ENCODE results near the gene KREMEN2. TPM values are rescaled to one million over a fixed set of nuclear protein-coding genes. Genes with fewer than 3 reads are reported as not detected.

Gene KREMEN2
- total RNA-seq, 1 donor from 2014 or later: not detected

GRCh38 chr16:3004781-3005284 lies 40.8 kb downstream of the KREMEN2 start:
- no peak for DNase-seq (ENCODE audit: low spot score)

GRCh38 chr16:3007059-3007956 lies 43.2 kb downstream of the KREMEN2 start:
- DNase-seq (ENCODE audit: low spot score): no peak

- no peak for DNase-seq (ENCODE audit: low spot score)
These were observed 44.0 kb downstream of the KREMEN2 start for GRCh38 chr16:3007957-3008689.

- no peak for DNase-seq (ENCODE audit: low spot score)
These were observed 44.6 kb downstream of the KREMEN2 start for GRCh38 chr16:3008690-3009037.

- DNase-seq (ENCODE audit: low spot score): peak; percentile 81
These were observed 45.7 kb downstream of the KREMEN2 start for GRCh38 chr16:3009568-3010390.

- no peak for DNase-seq (ENCODE audit: low spot score)
These were observed 46.4 kb downstream of the KREMEN2 start for GRCh38 chr16:3010510-3010909.

- DNase-seq (ENCODE audit: low spot score): no peak
These were observed 48.2 kb downstream of the KREMEN2 start for GRCh38 chr16:3012246-3012645.

GRCh38 chr16:3012828-3013420 lies 48.8 kb downstream of the KREMEN2 start, which contains the start of gene CLDN9:
TSS of gene CLDN9 (plus strand) at chr16:3012923. CDS start at chr16:3013363, 440 bp downstream.
- DNase-seq (ENCODE audit: low spot score): no peak

- DNase-seq (ENCODE audit: low spot score): no peak
These were observed 49.4 kb downstream of the KREMEN2 start for GRCh38 chr16:3013491-3013951.

- no peak for DNase-seq (ENCODE audit: low spot score)
These were observed 50.1 kb downstream of the KREMEN2 start for GRCh38 chr16:3013998-3014690.

- DNase-seq (ENCODE audit: low spot score): no peak
These were observed 50.9 kb downstream of the KREMEN2 start for GRCh38 chr16:3014971-3015370.

GRCh38 chr16:3015865-3016521 lies 51.9 kb downstream of the KREMEN2 start:
- no peak for DNase-seq (ENCODE audit: low spot score)

GRCh38 chr16:3017344-3017743 lies 53.3 kb downstream of the KREMEN2 start:
- DNase-seq (ENCODE audit: low spot score): no peak

Other genes starting within 250 kb of the KREMEN2 start
- gene PRSS27, start 244.1 kb upstream of the KREMEN2 start, total RNA-seq: 3.1 TPM
- 669 TPM for gene SRRM2, start 211.6 kb upstream of the KREMEN2 start, total RNA-seq
- 274 TPM for gene ELOB, start 187.0 kb upstream of the KREMEN2 start, total RNA-seq
- not detected for gene PRSS33, start 176.7 kb upstream of the KREMEN2 start, total RNA-seq
- gene PRSS41, start 165.8 kb upstream of the KREMEN2 start, total RNA-seq: not detected
- gene PRSS21, start 147.0 kb upstream of the KREMEN2 start, total RNA-seq: 1.3 TPM
- gene ZG16B, start 134.0 kb upstream of the KREMEN2 start, total RNA-seq: 31.8 TPM
- 41.2 TPM for gene PRSS22, start 106.1 kb upstream of the KREMEN2 start, total RNA-seq
- 23.5 TPM for gene FLYWCH2, start 81.1 kb upstream of the KREMEN2 start, total RNA-seq
- 39.6 TPM for gene FLYWCH1, start 52.3 kb upstream of the KREMEN2 start, total RNA-seq
- 4.5 TPM for gene PAQR4, start 5.1 kb downstream of the KREMEN2 start, total RNA-seq
- gene PKMYT1, start 16.2 kb downstream of the KREMEN2 start, total RNA-seq: 2.2 TPM
- gene CLDN9, start 48.6 kb downstream of the KREMEN2 start, total RNA-seq: 0.42 TPM
- gene CLDN6, start 53.9 kb downstream of the KREMEN2 start, total RNA-seq: not detected
- 27.7 TPM for gene TNFRSF12A, start 56.1 kb downstream of the KREMEN2 start, total RNA-seq
- 46.3 TPM for gene HCFC1R1, start 59.7 kb downstream of the KREMEN2 start, total RNA-seq
- 29.8 TPM for gene THOC6, start 59.8 kb downstream of the KREMEN2 start, total RNA-seq
- gene BICDL2, start 72.7 kb downstream of the KREMEN2 start, total RNA-seq: 94.3 TPM
- gene MMP25, start 82.3 kb downstream of the KREMEN2 start, total RNA-seq: 0.78 TPM
- 13.7 TPM for gene IL32, start 101.4 kb downstream of the KREMEN2 start, total RNA-seq
- gene ZSCAN10, start 135.0 kb downstream of the KREMEN2 start, total RNA-seq: not detected
- gene ZNF205, start 148.3 kb downstream of the KREMEN2 start, total RNA-seq: 8.2 TPM
- 12.6 TPM for gene ZNF213, start 170.8 kb downstream of the KREMEN2 start, total RNA-seq
- not detected for gene OR1F1, start 223.9 kb downstream of the KREMEN2 start, total RNA-seq